Spleen (tissue), 7 donors: ENCODE results near the gene TMEM132C.

ENCODE experiments used
- POLR2A ChIP-seq, 3 donors: fragments of 450-650 bp; IDR thresholded peaks; one replicate each; pipeline ENCODE4 v1.5.1; 2017; ENCODE audit warnings: antibody characterized with exemption in 3 of 3, mild to moderate bottlenecking in 1 of 3
- TF ChIP-seq, protein P1 (sequence below), 11 experiments: fragments of 200-600 bp in 7 of 11; fragments of 450-650 bp in 4 of 11; sonication (generic) in 4 of 11; IDR thresholded peaks in 8 of 11; conservative IDR thresholded peaks in 3 of 11; 1 replicate in 7 of 11; 2 replicates in 4 of 11; pipeline versions ENCODE4 v1.4.0 to v1.8.0; 2016 to 2021; ENCODE audit warnings: antibody characterized with exemption in 11 of 11, inconsistent platforms in 4 of 11, mild to moderate bottlenecking in 1 of 11
- donor health status: DM: no; HTN: no; CAD: no; lungs with moderate emphysema.
- donor health status: DM: no; HTN: no; CAD: no.
- donor health status: DM: no; HTN: no; CAD: no.

DNA sequence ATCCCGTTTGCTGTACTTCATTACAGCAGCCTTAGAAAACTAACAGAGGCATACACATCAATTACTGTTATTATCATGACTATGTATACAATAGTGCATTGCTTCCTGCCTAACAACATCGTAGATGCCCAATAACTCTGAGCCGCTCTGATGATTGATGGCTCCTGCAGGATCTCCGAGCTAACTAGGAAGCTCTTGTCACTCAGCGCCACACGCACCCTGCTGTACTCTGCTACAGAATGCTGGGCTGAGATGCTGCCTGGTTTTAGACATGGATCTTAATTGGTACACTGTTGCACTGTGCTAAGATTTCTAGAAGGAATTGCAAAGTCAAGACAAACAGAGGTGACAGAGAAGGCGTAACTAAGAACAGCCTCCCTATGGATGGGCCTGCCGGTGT is 387.5 kb downstream of the TMEM132C start:
- TF ChIP-seq, protein P1, sequence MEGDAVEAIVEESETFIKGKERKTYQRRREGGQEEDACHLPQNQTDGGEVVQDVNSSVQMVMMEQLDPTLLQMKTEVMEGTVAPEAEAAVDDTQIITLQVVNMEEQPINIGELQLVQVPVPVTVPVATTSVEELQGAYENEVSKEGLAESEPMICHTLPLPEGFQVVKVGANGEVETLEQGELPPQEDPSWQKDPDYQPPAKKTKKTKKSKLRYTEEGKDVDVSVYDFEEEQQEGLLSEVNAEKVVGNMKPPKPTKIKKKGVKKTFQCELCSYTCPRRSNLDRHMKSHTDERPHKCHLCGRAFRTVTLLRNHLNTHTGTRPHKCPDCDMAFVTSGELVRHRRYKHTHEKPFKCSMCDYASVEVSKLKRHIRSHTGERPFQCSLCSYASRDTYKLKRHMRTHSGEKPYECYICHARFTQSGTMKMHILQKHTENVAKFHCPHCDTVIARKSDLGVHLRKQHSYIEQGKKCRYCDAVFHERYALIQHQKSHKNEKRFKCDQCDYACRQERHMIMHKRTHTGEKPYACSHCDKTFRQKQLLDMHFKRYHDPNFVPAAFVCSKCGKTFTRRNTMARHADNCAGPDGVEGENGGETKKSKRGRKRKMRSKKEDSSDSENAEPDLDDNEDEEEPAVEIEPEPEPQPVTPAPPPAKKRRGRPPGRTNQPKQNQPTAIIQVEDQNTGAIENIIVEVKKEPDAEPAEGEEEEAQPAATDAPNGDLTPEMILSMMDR (IDR thresholded peaks at IDR 0.05 in 8 of 11, conservative IDR thresholded peaks at IDR 0.05 in 3 of 11): no peak
- TF ChIP-seq POLR2A (IDR thresholded peaks at IDR 0.05): no peak
